GM21381 (cell line): ENCODE results near the gene IGSF21.
"Not testable (repeated sequence)": the region's sequence is repeated elsewhere in the genome, so short reads cannot be mapped to it uniquely, and the experiment has no call there.

Experiments
- ATAC-seq: cut with Tn5 transposase; IDR thresholded peaks from one replicate; pipeline ENCODE4 v1.9.1; 2021; ENCODE audit warnings: mild to moderate bottlenecking, moderate library complexity; ENCODE audit not compliant: unreplicated experiment

The IGSF21 gene

GRCh38 chr1:18352636-18353265, 245.2 kb downstream of the IGSF21 start:
- ATAC-seq, result no peak

GRCh38 chr1:18353528-18353927, 245.9 kb downstream of the IGSF21 start:
- ATAC-seq, result no peak

- ATAC-seq, result no peak
Measured at GRCh38 chr1:18353992-18354391, 246.4 kb downstream of the IGSF21 start.

GRCh38 chr1:18354612-18355011, 247.0 kb downstream of the IGSF21 start:
- ATAC-seq, result no peak

- ATAC-seq, result no peak
Measured at GRCh38 chr1:18357622-18358230, 250.1 kb downstream of the IGSF21 start.

- ATAC-seq, result no peak
Measured at GRCh38 chr1:18358600-18358999, 251.0 kb downstream of the IGSF21 start.

DNA sequence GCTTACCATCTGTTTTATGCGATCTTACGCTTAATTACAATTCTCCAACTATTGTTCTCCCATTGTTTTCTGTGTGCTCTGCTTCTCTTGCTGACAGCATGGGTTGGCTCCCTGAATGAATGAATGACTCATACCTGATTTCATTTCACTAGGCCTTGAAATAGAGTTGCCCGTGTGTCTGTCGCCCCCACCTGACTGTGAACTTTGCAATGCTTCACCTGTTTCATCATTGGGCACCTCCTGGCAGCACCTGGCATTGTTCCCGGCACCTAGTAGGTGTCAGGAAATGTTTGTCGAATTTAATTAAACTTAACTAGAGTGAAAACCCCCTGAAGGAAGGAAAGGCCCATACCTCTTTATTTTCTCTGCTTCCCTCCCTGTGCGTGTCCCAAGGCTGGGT, 252.7 kb downstream of the IGSF21 start:
- no peak for ATAC-seq

DNA sequence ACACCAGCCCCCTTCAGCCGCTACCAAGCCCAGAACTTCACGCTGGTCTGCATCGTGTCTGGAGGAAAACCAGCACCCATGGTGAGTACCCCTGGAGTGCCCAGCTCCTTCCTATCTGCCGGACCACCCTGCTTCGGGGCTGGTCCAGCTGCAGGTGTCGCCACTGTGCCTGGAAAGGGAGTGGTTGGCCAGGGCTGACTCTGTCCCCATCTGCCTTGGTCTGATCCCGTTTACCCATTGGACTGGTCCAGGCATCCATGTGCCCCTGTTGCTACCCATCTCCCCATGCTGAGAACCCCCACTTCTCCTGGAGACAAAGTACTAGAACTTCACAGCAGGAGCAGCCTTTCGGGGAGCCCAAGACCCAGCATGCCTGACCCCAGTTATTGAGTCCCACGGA, 254.6 kb downstream of the IGSF21 start:
- ATAC-seq, result no peak

DNA sequence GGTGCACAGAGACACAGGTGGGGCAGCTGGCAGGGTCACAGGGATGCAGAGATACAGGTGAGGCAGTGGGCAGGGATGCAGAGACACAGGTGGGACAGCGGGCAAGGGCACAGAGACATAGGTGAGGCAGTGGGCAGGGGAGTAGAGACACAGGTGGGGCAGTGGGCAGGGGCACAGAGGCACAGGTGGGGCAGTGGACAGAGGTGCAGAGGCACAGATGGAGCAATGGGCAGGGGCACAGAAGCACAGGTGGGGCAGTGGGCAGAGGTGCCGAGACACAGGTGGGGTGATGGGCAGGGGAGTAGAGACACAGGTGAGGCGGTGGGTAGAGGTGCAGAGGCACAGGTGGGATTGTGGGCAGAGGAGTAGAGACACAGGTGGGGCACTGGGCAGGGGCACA, 255.8 kb downstream of the IGSF21 start:
- ATAC-seq, result no peak

DNA sequence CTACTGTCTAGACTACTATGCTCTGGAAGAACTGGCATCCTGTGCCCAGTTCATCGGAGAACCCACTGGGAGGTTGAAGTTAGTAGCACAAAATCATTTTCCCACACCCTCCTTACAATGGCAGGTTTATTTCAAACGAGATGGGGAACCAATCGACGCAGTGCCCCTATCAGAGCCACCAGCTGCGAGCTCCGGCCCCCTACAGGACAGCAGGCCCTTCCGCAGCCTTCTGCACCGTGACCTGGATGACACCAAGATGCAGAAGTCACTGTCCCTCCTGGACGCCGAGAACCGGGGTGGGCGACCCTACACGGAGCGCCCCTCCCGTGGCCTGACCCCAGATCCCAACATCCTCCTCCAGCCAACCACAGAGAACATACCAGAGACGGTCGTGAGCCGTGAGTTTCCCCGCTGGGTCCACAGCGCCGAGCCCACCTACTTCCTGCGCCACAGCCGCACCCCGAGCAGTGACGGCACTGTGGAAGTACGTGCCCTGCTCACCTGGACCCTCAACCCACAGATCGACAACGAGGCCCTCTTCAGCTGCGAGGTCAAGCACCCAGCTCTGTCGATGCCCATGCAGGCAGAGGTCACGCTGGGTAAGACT, 257.6 kb downstream of the IGSF21 start:
- no peak for ATAC-seq

DNA sequence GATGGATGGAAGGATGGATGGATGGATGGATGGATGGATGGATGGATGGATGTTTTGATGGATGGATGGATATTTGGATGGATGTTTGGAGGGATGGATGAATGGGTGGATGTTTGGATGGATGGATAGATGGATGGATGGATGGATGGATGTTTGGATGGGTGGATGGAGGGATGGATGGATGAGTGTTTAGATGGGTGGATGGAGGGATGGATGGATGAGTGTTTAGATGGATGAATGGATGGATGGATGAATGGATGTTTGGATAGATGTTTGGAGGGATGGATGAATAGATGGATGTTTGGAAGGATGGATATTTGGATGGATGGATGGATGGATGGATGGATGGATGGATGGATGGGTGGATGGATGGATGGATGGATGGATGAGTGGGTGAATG, 264.9 kb downstream of the IGSF21 start:
- ATAC-seq, result not testable (repeated sequence)

- ATAC-seq, result no peak
Measured at GRCh38 chr1:18373151-18373550, 265.6 kb downstream of the IGSF21 start.

DNA sequence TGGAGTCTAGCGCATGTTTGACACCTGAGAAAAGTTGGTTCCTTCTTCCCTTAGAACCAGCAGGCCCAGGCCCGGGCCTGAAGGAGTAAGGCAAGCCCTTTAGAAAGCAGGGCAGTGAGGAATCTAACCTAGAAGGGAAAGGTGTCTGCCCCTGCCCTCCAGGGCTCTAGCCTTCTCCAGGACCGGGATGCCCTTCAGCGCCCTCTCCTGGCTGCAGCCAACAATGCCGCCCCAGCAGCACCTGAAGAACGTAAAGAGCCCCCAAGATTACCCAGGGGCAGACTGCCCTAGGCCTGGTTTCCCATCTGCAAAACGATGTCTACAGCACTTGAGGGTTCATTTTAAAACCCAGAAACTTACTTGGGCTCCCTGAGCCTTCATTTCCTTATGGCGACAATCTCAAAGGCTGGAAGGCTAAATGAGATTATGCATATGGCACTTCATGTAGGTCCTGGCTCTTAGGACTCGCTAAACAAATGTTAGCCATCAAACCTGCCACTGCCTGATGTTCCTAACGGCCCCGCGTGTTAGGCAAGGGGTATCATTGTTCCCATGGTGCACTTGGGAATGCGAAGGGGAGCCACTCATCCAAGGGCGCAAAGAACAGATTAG, 266.4 kb downstream of the IGSF21 start:
- no peak for ATAC-seq

- ATAC-seq, result no peak
Measured at GRCh38 chr1:18376661-18377060, 269.1 kb downstream of the IGSF21 start.

DNA sequence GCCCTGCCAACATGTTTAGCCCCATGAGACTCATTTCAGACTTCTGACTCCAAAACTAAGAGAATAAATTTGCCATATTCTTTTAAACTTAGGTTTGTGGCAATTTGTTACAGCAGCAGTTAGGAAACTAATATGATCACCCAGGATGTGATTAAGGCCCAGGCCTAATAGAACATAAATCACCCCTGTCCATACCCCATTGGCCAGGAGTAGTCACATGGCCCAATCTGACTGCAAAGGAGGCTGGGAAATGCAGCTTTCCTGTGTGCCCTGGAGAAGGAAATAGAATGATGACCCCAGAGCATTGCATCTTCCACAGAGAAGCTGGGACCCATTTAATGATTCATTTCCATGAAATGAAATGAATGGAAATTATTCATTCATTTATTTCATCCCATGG, 272.7 kb downstream of the IGSF21 start:
- ATAC-seq, result no peak

DNA sequence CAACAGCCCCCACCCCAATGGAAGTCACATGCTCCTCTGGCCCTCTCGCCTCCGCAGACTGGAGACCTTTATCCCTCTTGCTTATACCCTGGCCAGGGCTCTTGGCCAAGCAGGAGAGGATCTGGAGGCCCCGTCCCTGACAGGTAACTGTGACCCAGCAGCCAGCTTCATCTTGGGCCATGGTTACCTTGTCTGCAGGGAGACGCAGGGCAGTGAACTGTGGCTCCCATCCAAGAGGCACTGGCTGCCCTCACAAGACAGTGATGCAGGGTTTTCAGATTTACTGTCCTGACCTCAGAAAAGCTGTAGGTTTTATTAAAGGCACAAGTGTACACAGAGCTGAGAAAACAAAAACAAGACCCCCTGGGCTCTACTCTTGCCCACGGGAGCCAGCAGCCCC, 276.5 kb downstream of the IGSF21 start:
- ATAC-seq, result no peak

- no peak for ATAC-seq
Measured at GRCh38 chr1:18384471-18384870, 276.9 kb downstream of the IGSF21 start.

- no peak for ATAC-seq
Measured at GRCh38 chr1:18385239-18385790, 277.7 kb downstream of the IGSF21 start.

DNA sequence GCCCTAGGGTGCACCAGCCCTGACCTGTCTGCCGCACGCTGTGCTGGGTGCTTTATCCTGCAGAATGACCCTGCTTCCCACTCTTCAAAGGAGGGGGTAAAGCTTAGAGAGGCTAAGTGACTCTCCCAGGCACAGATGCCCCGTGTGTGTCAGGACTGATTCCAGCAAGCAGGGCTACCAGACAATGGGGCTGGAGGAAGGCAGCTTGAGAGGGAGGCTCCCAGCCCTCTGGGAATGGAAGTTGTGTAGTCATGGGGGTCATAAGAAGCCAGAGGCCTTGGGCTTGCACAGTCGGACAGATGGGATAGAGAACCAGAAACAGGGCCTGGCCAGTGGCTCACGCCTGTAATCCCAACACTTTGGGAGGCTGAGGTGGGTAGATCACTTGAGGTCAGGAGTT, 279.0 kb downstream of the IGSF21 start:
- ATAC-seq, result no peak

DNA sequence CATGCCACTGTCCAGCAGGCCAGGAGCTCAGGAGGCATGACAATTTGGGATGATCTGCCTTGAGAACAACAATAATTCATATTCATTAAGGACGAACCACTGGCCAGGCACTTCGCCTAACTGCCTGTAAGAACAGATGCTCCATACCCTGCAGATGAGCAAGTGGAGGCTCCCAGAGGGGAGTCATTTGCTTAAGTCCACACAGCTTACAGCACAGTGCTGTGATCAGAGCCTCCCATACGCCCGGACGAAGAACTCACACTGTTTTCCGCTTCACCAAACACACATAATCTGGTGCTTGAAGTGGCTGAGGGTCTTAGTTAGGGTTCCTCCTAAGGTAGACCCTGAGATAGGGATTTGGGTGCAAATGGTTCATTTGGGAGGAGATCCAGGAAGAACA, 279.7 kb downstream of the IGSF21 start:
- ATAC-seq, result no peak

DNA sequence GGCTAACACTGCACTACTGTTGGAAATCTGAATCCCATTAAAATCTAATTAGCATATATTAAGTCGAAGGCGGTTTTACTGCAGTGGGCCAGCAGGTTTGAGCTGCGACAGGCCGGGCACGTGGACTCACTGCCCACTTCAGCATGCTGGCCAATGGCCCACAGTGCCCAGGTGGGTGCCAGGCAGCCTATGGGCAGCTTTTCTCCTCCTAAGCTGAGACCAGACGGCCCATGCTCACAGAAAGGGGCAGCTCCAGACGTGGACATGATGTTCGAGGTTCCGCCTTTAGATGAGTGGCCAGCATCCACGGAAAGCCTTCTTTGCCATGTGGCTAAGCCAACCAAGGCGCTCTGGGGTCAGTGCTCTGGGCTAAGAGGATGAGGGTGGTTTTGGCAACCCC, 283.4 kb downstream of the IGSF21 start:
- no peak for ATAC-seq
